Fibroblast of pulmonary artery (primary cell): Measurements from ENCODE around the gene SLC9C1.

Source experiments
- DNase-seq: peaks from one replicate; pipeline ENCODE4 v3.0.0-alpha.2; 2010; ENCODE audit warnings: low read depth
- H3K4me3 ChIP-seq: replicated peaks from 2 replicates; pipeline ENCODE4 v1.5.1; 2011; ENCODE audit warnings: low read depth, mild to moderate bottlenecking, control low read depth, low read length, moderate library complexity
- CTCF ChIP-seq: IDR thresholded peaks from 2 replicates; pipeline ENCODE4 v1.5.1; 2011; ENCODE audit warnings: mild to moderate bottlenecking, control low read depth, low read length, inconsistent platforms; ENCODE audit errors: missing control alignments

Gene SLC9C1

GRCh38 chr3:112134335-112135124 lies 159.5 kb downstream of the SLC9C1 start:
- H3K4me3 ChIP-seq = no peak overlapping the region
- TF ChIP-seq CTCF = no peak
- DNase-seq = peak; percentile 30

GRCh38 chr3:112133626-112134334 lies 160.2 kb downstream of the SLC9C1 start:
- no peak overlapping the region for H3K4me3 ChIP-seq
- DNase-seq = no peak
- TF ChIP-seq CTCF = no peak

- H3K4me3 ChIP-seq = no peak within 1 kb of the TSS
- TF ChIP-seq CTCF = no peak
- DNase-seq = no peak
Measured at GRCh38 chr3:112132975-112133448, 161.0 kb downstream of the SLC9C1 start, which contains the start of gene GCSAM. TSS of gene GCSAM (minus strand) at chr3:112133248. CDS start at chr3:112133120, 128 bp downstream.

GRCh38 chr3:112132554-112132953 lies 161.5 kb downstream of the SLC9C1 start:
- no peak for TF ChIP-seq CTCF
- no peak overlapping the region for H3K4me3 ChIP-seq
- no peak for DNase-seq

GRCh38 chr3:112132088-112132487 lies 161.9 kb downstream of the SLC9C1 start:
- DNase-seq = no peak
- H3K4me3 ChIP-seq = no peak overlapping the region
- TF ChIP-seq CTCF = no peak

- DNase-seq = no peak
- no peak for TF ChIP-seq CTCF
- no peak overlapping the region for H3K4me3 ChIP-seq
Measured at GRCh38 chr3:112131111-112131510, 162.9 kb downstream of the SLC9C1 start.
